Measurements from ENCODE around the gene TPCN2. TPM values are rescaled to one million over a fixed set of nuclear protein-coding genes. Genes with fewer than 3 reads are reported as not detected.

The TPCN2 gene
- total RNA-seq, 2 donors from 2014 or later: 14.5 to 21.1 TPM

DNA sequence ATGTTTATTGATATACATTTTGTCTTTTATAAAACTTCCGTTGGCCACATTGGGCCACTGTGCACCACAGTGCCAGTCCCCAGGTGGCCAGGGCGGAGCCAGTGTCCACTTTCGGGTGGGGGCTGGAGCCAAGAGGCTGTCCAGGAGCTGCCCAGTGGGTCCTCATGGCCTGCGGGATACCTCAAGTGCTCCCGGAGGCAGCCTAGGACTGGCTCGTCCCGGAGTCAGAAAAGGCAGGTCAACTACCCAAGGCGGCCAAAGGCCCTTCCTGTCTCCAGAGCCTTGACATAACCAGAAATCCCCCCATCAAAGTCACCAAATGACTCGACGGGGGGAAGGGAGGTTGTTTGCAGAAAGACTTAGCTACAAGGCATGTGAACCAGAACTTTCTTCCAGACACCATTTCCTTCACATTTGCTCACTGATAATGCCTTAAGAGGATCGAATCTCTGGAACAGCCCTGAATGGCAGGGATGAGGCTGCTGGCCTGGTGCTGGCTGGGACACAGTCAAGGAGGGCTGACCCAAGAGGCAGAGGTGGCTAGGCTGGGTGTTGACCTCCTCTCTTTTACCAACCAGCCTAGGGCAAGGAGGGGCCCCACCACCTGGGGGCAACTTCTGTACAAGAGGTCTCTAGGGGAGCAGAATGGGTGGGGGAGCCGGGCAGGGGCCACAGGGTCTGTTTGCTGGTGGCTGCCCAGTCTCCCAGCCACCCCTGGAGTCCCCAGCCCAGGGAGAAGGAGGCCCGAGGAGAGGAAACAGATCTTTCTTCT lies 44.1 kb upstream of the TPCN2 start:
- Histone ChIP-seq H3K36me3 (no peaks in the 10 kb centered on the region), H3K4me1 (peaks cover 3% of the 10 kb centered on the region), H3K4me3 (no peak overlapping the region), H3K27me3 (no peaks in the 10 kb centered on the region), H3K9ac (ENCODE audit: low read depth in 2 of 2, low read length in 2 of 2) (no peak overlapping the region), H3K9me3 (no peaks in the 10 kb centered on the region), H3K27ac (no peak overlapping the region)
- DNase-seq: no peak
- TF ChIP-seq CTCF (IDR thresholded peaks at IDR 0.05): no peak
- intact Hi-C loops (cut with DNase I): no loop called here

GRCh38 chr11:69005183-69005630 lies 43.5 kb upstream of the TPCN2 start:
- H3K27ac ChIP-seq: no peak overlapping the region
- no peaks in the 10 kb centered on the region for H3K9me3 ChIP-seq
- H3K9ac ChIP-seq (ENCODE audit: low read depth in 2 of 2, low read length in 2 of 2): no peak overlapping the region
- intact Hi-C loops (cut with DNase I): no loop called here
- H3K36me3 ChIP-seq: no peaks in the 10 kb centered on the region
- TF ChIP-seq CTCF (IDR thresholded peaks at IDR 0.05): no peak
- no peak overlapping the region for H3K4me3 ChIP-seq
- no peaks in the 10 kb centered on the region for H3K27me3 ChIP-seq
- DNase-seq: no peak
- H3K4me1 ChIP-seq: peaks cover 3% of the 10 kb centered on the region

- DNase-seq: no peak
- Histone ChIP-seq H3K36me3 (no peaks in the 10 kb centered on the region), H3K9me3 (no peaks in the 10 kb centered on the region), H3K4me1 (peaks cover 6% of the 10 kb centered on the region), H3K27ac (no peak overlapping the region), H3K4me3 (no peak overlapping the region), H3K9ac (ENCODE audit: low read depth in 2 of 2, low read length in 2 of 2) (no peak overlapping the region), H3K27me3 (peaks cover 2% of the 10 kb centered on the region)
- intact Hi-C loops (cut with DNase I): no loop called here
- no peak for TF ChIP-seq CTCF (IDR thresholded peaks at IDR 0.05)
Observed at GRCh38 chr11:69005631-69006368, 42.9 kb upstream of the TPCN2 start.

DNA sequence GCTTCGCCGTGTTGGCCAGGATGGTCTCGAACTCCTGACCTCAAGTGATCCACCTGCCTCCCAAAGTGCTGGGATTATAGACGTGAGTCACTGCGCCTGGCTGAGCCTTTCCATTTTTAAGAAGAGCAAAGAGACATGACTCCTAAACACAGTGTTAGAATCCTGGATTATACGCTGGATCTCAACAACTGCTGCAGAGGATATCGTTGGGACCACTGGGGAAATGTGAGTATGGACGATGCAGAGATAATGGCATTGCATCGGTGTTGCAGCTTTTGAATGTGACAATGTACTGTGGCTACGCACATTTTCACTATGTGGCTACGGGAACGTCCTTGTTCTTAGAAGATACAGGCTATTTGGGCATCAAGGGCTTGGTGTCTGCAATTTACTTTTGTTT lies 41.9 kb upstream of the TPCN2 start:
- no peak overlapping the region for H3K27ac ChIP-seq

DNA sequence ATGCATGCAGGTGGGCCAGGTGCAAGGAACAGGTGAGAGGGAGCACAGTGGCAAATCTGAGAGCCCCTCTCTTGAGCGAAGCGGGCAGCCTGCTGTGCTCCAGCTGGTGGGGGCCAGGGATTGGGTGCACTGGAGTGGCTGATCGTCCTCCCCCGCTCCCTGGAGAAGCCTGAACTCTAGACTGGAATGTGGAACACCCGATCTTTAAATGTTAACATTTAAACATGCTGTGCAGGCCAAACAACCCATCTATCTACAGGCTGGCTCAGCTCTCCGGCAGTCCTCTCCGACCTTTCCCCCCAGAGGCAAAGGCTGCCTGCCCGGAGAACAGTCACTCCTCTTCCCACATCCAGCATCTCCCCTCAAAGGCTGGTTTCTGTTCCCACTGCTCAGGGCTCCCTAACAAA lies 40.8 kb upstream of the TPCN2 start:
- H3K9ac ChIP-seq (ENCODE audit: low read depth in 2 of 2, low read length in 2 of 2): peak overlapping the region; percentile 8 to 39
- intact Hi-C loops (cut with DNase I): no loop called here
- no peak for DNase-seq
- H3K27ac ChIP-seq: peak overlapping the region; percentile 82
- H3K4me1 ChIP-seq: peaks cover 10% of the 10 kb centered on the region
- H3K36me3 ChIP-seq: no peaks in the 10 kb centered on the region
- H3K9me3 ChIP-seq: no peaks in the 10 kb centered on the region
- no peak overlapping the region for H3K4me3 ChIP-seq
- TF ChIP-seq CTCF (IDR thresholded peaks at IDR 0.05): no peak
- H3K27me3 ChIP-seq: peaks cover 8% of the 10 kb centered on the region

More for the DNA sequence above, 41.9 kb upstream of the TPCN2 start:
- Histone ChIP-seq H3K9me3 (no peaks in the 10 kb centered on the region), H3K36me3 (no peaks in the 10 kb centered on the region), H3K27me3 (peaks cover 7% of the 10 kb centered on the region), H3K9ac (ENCODE audit: low read depth in 2 of 2, low read length in 2 of 2) (no peak overlapping the region), H3K4me1 (peaks cover 10% of the 10 kb centered on the region), H3K4me3 (no peak overlapping the region)
- DNase-seq: no peak
- TF ChIP-seq CTCF (IDR thresholded peaks at IDR 0.05): no peak
- intact Hi-C loops (cut with DNase I): no loop called here

All from colonic mucosa (tissue), 4 donors.